Activated naive CD4-positive, alpha-beta T cell treated with anti-CD3 and anti-CD28 coated beads, Interleukin-2, amount 50 U/mL, for 24 hours (primary cell): ENCODE measurements around the gene MYH15.

ENCODE experiments used
- H3K27ac Mint-ChIP-seq: one replicate; pipeline ENCODE4 v1.8.0; 2021; ENCODE audit warnings: mild to moderate bottlenecking, mixed read lengths
- H3K27me3 Mint-ChIP-seq: one replicate; pipeline ENCODE4 v1.8.0; 2021; ENCODE audit warnings: mixed read lengths
- H3K36me3 Mint-ChIP-seq: one replicate; pipeline ENCODE4 v1.8.0; 2021; ENCODE audit warnings: mixed read lengths
- H3K4me1 Mint-ChIP-seq: one replicate; pipeline ENCODE4 v1.8.0; 2021; ENCODE audit warnings: mixed read lengths
- H3K4me3 Mint-ChIP-seq: one replicate; pipeline ENCODE4 v1.8.0; 2021; ENCODE audit warnings: mild to moderate bottlenecking, mixed read lengths
- H3K9me3 Mint-ChIP-seq: one replicate; pipeline ENCODE4 v1.8.0; 2021; ENCODE audit warnings: mixed read lengths

MYH15 gene

DNA sequence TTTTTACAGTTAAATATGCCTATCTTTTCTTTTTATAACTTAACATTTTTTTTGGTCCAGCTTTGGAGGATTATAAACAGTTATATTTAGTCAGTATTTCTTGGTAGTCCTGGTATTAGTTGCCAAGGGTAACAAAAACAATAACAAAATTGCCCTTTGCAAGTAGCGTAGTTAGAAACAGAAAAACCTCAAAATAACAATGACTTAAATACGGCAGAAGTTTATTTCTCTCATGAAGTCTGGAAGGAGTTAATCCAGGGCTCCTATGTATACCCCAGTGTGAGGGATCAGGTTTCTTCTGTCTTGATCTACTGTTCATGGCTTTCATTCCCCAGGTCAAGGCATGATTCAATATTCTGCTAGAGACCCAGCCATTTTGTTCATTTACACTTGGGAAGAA, 14.1 kb upstream of the MYH15 start:
- Mint-ChIP-seq H3K4me1 (no peaks in the 10 kb centered on the region), H3K27ac (no peak overlapping the region), H3K27me3 (peaks cover 10% of the 10 kb centered on the region), H3K9me3 (no peaks in the 10 kb centered on the region), H3K36me3 (peaks cover 2% of the 10 kb centered on the region), H3K4me3 (no peak overlapping the region)

GRCh38 chr3:108518895-108519294, 8.5 kb upstream of the MYH15 start:
- no peak overlapping the region for H3K4me3 Mint-ChIP-seq
- no peaks in the 10 kb centered on the region for H3K36me3 Mint-ChIP-seq
- no peaks in the 10 kb centered on the region for H3K4me1 Mint-ChIP-seq
- no peak overlapping the region for H3K27ac Mint-ChIP-seq
- no peaks in the 10 kb centered on the region for H3K9me3 Mint-ChIP-seq
- H3K27me3 Mint-ChIP-seq: peaks cover 3% of the 10 kb centered on the region

- Mint-ChIP-seq H3K4me3 (no peak overlapping the region), H3K4me1 (no peaks in the 10 kb centered on the region), H3K27ac (no peak overlapping the region), H3K36me3 (no peaks in the 10 kb centered on the region), H3K27me3 (peaks cover 2% of the 10 kb centered on the region), H3K9me3 (no peaks in the 10 kb centered on the region)
Observed at GRCh38 chr3:108516881-108517280, 6.5 kb upstream of the MYH15 start.

- H3K4me1 Mint-ChIP-seq: no peaks in the 10 kb centered on the region
- no peaks in the 10 kb centered on the region for H3K9me3 Mint-ChIP-seq
- H3K27me3 Mint-ChIP-seq: no peaks in the 10 kb centered on the region
- no peak overlapping the region for H3K4me3 Mint-ChIP-seq
- H3K27ac Mint-ChIP-seq: no peak overlapping the region
- H3K36me3 Mint-ChIP-seq: no peaks in the 10 kb centered on the region
Observed at GRCh38 chr3:108513961-108514360, 3.6 kb upstream of the MYH15 start.

GRCh38 chr3:108512671-108513070, 2.3 kb upstream of the MYH15 start:
- H3K27me3 Mint-ChIP-seq: no peaks in the 10 kb centered on the region
- H3K4me3 Mint-ChIP-seq: no peak overlapping the region
- H3K9me3 Mint-ChIP-seq: no peaks in the 10 kb centered on the region
- no peak overlapping the region for H3K27ac Mint-ChIP-seq
- no peaks in the 10 kb centered on the region for H3K4me1 Mint-ChIP-seq
- no peaks in the 10 kb centered on the region for H3K36me3 Mint-ChIP-seq

- Mint-ChIP-seq H3K9me3 (no peaks in the 10 kb centered on the region), H3K27ac (no peak overlapping the region), H3K36me3 (no peaks in the 10 kb centered on the region), H3K27me3 (no peaks in the 10 kb centered on the region), H3K4me1 (no peaks in the 10 kb centered on the region), H3K4me3 (no peak overlapping the region)
Observed at GRCh38 chr3:108511490-108511889, 1.1 kb upstream of the MYH15 start.

DNA sequence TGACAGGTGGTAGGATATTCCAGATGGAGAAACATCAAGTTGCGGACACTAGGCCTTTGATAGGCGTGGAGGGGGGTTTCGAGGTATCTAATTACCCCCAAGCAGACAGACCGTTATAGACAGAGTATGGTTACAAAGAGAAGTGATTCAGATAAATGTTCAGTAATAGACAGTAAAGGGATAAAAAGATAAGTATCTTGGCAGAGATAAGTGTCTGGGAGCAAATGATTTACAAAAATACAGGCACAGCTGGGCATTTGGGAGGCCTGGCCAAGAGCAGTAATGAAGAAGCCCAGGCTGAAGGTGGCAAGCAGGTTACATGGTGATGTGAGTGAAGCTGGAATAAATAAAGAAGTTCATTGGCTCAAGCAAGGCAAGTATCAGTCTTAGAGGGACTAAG, 659 bp upstream of the MYH15 start:
- Mint-ChIP-seq H3K36me3 (no peaks in the 10 kb centered on the region), H3K4me3 (no peak overlapping the region)

GRCh38 chr3:108509871-108510270, 525 bp downstream of the MYH15 start:
- H3K4me3 Mint-ChIP-seq: no peak overlapping the region
- no peaks in the 10 kb centered on the region for H3K36me3 Mint-ChIP-seq
- no peak overlapping the region for H3K27ac Mint-ChIP-seq
- no peaks in the 10 kb centered on the region for H3K9me3 Mint-ChIP-seq
- no peaks in the 10 kb centered on the region for H3K4me1 Mint-ChIP-seq
- H3K27me3 Mint-ChIP-seq: no peaks in the 10 kb centered on the region

More for the DNA sequence above, 659 bp upstream of the MYH15 start:
- Mint-ChIP-seq H3K9me3 (no peaks in the 10 kb centered on the region), H3K27me3 (no peaks in the 10 kb centered on the region), H3K4me1 (no peaks in the 10 kb centered on the region), H3K27ac (no peak overlapping the region)

- H3K4me3 Mint-ChIP-seq: no peak overlapping the region
Observed at GRCh38 chr3:108509263-108509662, 1.1 kb downstream of the MYH15 start.

GRCh38 chr3:108507902-108508301, 2.5 kb downstream of the MYH15 start:
- no peak overlapping the region for H3K4me3 Mint-ChIP-seq
- no peaks in the 10 kb centered on the region for H3K4me1 Mint-ChIP-seq
- no peaks in the 10 kb centered on the region for H3K36me3 Mint-ChIP-seq
- no peaks in the 10 kb centered on the region for H3K9me3 Mint-ChIP-seq
- H3K27ac Mint-ChIP-seq: no peak overlapping the region
- no peaks in the 10 kb centered on the region for H3K27me3 Mint-ChIP-seq

More at GRCh38 chr3:108509263-108509662, 1.1 kb downstream of the MYH15 start:
- Mint-ChIP-seq H3K36me3 (no peaks in the 10 kb centered on the region), H3K4me1 (no peaks in the 10 kb centered on the region), H3K27me3 (no peaks in the 10 kb centered on the region), H3K9me3 (no peaks in the 10 kb centered on the region), H3K27ac (no peak overlapping the region)

- Mint-ChIP-seq H3K4me3 (no peak overlapping the region), H3K27me3 (peaks cover 3% of the 10 kb centered on the region), H3K27ac (no peak overlapping the region), H3K36me3 (no peaks in the 10 kb centered on the region), H3K4me1 (no peaks in the 10 kb centered on the region), H3K9me3 (no peaks in the 10 kb centered on the region)
Observed at GRCh38 chr3:108505811-108506210, 4.6 kb downstream of the MYH15 start.

- no peaks in the 10 kb centered on the region for H3K4me1 Mint-ChIP-seq
- H3K4me3 Mint-ChIP-seq: no peak overlapping the region
- no peaks in the 10 kb centered on the region for H3K36me3 Mint-ChIP-seq
- no peaks in the 10 kb centered on the region for H3K9me3 Mint-ChIP-seq
- H3K27ac Mint-ChIP-seq: no peak overlapping the region
- H3K27me3 Mint-ChIP-seq: peaks cover 3% of the 10 kb centered on the region
Observed at GRCh38 chr3:108503722-108504121, 6.7 kb downstream of the MYH15 start.

- Mint-ChIP-seq H3K4me3 (no peak overlapping the region), H3K9me3 (no peaks in the 10 kb centered on the region), H3K27ac (no peak overlapping the region), H3K36me3 (no peaks in the 10 kb centered on the region), H3K27me3 (peaks cover 3% of the 10 kb centered on the region), H3K4me1 (no peaks in the 10 kb centered on the region)
Observed at GRCh38 chr3:108501535-108501934, 8.9 kb downstream of the MYH15 start.

GRCh38 chr3:108500728-108501127, 9.7 kb downstream of the MYH15 start:
- Mint-ChIP-seq H3K27me3 (peaks cover 3% of the 10 kb centered on the region), H3K36me3 (no peaks in the 10 kb centered on the region), H3K4me3 (no peak overlapping the region), H3K4me1 (no peaks in the 10 kb centered on the region), H3K27ac (no peak overlapping the region), H3K9me3 (no peaks in the 10 kb centered on the region)

GRCh38 chr3:108497271-108497670, 13.1 kb downstream of the MYH15 start:
- H3K27ac Mint-ChIP-seq: no peak overlapping the region
- no peak overlapping the region for H3K4me3 Mint-ChIP-seq
- no peaks in the 10 kb centered on the region for H3K36me3 Mint-ChIP-seq
- no peaks in the 10 kb centered on the region for H3K9me3 Mint-ChIP-seq
- no peaks in the 10 kb centered on the region for H3K27me3 Mint-ChIP-seq
- H3K4me1 Mint-ChIP-seq: no peaks in the 10 kb centered on the region

- Mint-ChIP-seq H3K4me3 (no peak overlapping the region), H3K27ac (no peak overlapping the region), H3K27me3 (no peaks in the 10 kb centered on the region), H3K9me3 (no peaks in the 10 kb centered on the region), H3K36me3 (no peaks in the 10 kb centered on the region), H3K4me1 (no peaks in the 10 kb centered on the region)
Observed at GRCh38 chr3:108495717-108496116, 14.7 kb downstream of the MYH15 start.

DNA sequence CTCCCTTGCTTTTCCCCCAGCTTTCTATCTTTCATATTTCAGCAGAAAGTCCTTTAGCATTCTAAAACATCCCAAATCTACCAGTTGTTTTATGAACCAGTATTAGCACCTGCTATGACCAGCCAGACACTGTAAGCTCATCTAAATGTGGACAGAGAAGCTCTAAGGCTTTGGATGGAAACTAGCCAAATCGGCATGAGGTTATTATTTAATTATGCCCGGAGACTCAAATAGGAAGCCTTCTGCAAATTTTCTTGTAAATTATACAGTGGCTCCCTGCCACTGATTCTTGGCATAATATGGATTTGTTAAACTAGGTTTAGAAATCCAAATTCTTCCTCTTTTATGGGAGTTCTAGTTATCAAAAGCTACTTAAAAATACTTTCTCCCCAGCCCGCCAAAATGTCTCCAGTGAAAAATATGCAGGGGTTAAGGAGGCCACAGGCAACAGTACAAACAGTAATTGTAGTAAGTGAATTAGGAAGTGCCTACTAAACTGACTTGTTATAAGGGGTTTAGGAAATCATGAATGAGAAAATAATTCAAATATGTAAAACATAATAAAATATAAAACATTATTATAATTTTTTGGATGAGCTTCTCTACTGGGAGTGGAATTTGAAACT, 15.4 kb downstream of the MYH15 start:
- no peaks in the 10 kb centered on the region for H3K4me1 Mint-ChIP-seq
- H3K27ac Mint-ChIP-seq: no peak overlapping the region

More for the DNA sequence above, 15.4 kb downstream of the MYH15 start:
- no peaks in the 10 kb centered on the region for H3K9me3 Mint-ChIP-seq
- H3K4me3 Mint-ChIP-seq: no peak overlapping the region
- no peaks in the 10 kb centered on the region for H3K27me3 Mint-ChIP-seq
- H3K36me3 Mint-ChIP-seq: no peaks in the 10 kb centered on the region
